PC-3 (cell line): ENCODE data around the gene KCNC1. TPM values are rescaled to one million over a fixed set of nuclear protein-coding genes. Genes with fewer than 3 reads are reported as not detected.

Experiments used
- ATAC-seq: fragments of 200-7000 bp; cut with Tn5 transposase; 2 replicates; pipeline ENCODE4 v1.9.1; 2020; ENCODE audit warnings: mild to moderate bottlenecking, moderate library complexity
- BruUV-seq: library from RNA; stranded (reverse); fragments of 400-500 nt; replicated peaks from 2 replicates; lab custom pipeline; 2021; lab: Mats Ljungman, UMichigan
- CTCF ChIA-PET: fragments of 300-600 bp; sonication (Branson Sonifier 250); formaldehyde crosslinking; loops from one replicate; lab custom pipeline; 2022; ENCODE audit warnings: antibody characterized with exemption; lab: Charles Lee
- POLR2A ChIA-PET: fragments of 300-600 bp; sonication (Branson Sonifier 250); formaldehyde crosslinking; loops from one replicate; lab custom pipeline; 2022; ENCODE audit warnings: antibody characterized with exemption; ENCODE audit not compliant: unreplicated experiment; lab: Charles Lee
- DNase-seq: peaks from one replicate; pipeline ENCODE4 v3.0.0-alpha.2; 2015
- H2AFZ ChIP-seq: fragments of 300-600 bp; sonication (generic); 2 replicates; pipeline ENCODE4 v1.6.0; 2016; ENCODE audit warnings: antibody characterized with exemption, low read length
- H3F3A ChIP-seq: fragments of 300-600 bp; sonication (generic); one replicate; pipeline ENCODE4 v1.6.0; 2017; ENCODE audit warnings: antibody characterized with exemption, low read length, control low read depth, mild to moderate bottlenecking; ENCODE audit not compliant: unreplicated experiment
- H3K27ac ChIP-seq: fragments of 300-600 bp; sonication (generic); 2 replicates; pipeline ENCODE4 v1.5.1; 2016; ENCODE audit warnings: mild to moderate bottlenecking, low read length
- H3K27me3 ChIP-seq: fragments of 300-600 bp; sonication (generic); 2 replicates; pipeline ENCODE4 v1.6.1; 2016; ENCODE audit warnings: low read length, mixed read lengths
- H3K36me3 ChIP-seq: fragments of 300-600 bp; sonication (generic); 2 replicates; pipeline ENCODE4 v1.6.1; 2016; ENCODE audit warnings: low read depth, mixed run types, low read length, mixed read lengths
- H3K4me1 ChIP-seq: fragments of 300-600 bp; sonication (generic); 2 replicates; pipeline ENCODE4 v1.5.1; 2016; ENCODE audit warnings: low read length; ENCODE audit not compliant: insufficient read depth
- H3K4me2 ChIP-seq: fragments of 300-600 bp; sonication (generic); 2 replicates; pipeline ENCODE4 v1.6.0; 2016; ENCODE audit warnings: low read length
- H3K4me3 ChIP-seq: fragments of 300-600 bp; sonication (generic); 2 replicates; pipeline ENCODE4 v1.5.1; 2016; ENCODE audit warnings: mild to moderate bottlenecking, low read length, mixed read lengths
- H3K79me2 ChIP-seq: fragments of 300-600 bp; sonication (generic); 2 replicates; pipeline ENCODE4 v1.6.1; 2017; ENCODE audit warnings: low read length, mixed read lengths
- H3K9ac ChIP-seq: fragments of 300-600 bp; sonication (generic); 2 replicates; pipeline ENCODE4 v1.6.0; 2016; ENCODE audit warnings: mild to moderate bottlenecking, low read length
- H3K9me2 ChIP-seq: fragments of 300-600 bp; sonication (generic); replicated peaks from 2 replicates; pipeline ENCODE4 v1.6.1; 2016; ENCODE audit warnings: mixed run types, low read length, mixed read lengths
- H3K9me3 ChIP-seq: fragments of 300-600 bp; sonication (generic); 2 replicates; pipeline ENCODE4 v1.6.1; 2016; ENCODE audit warnings: low read length, mixed read lengths
- H4K20me1 ChIP-seq: fragments of 300-600 bp; sonication (generic); 2 replicates; pipeline ENCODE4 v1.6.1; 2016; ENCODE audit warnings: low read length, mixed read lengths
- CTCF ChIP-seq: fragments of 300-600 bp; sonication (generic); conservative IDR thresholded peaks from 2 replicates; pipeline ENCODE4 v1.5.1; 2017; ENCODE audit warnings: antibody characterized with exemption, low read depth, mild to moderate bottlenecking, low read length
- EZH2 ChIP-seq: fragments of 300-600 bp; sonication (generic); IDR thresholded peaks from one replicate; pipeline ENCODE4 v1.6.1; 2017; ENCODE audit warnings: antibody characterized with exemption, mild to moderate bottlenecking, low read length; ENCODE audit not compliant: unreplicated experiment
- EZH2phosphoT487 ChIP-seq: fragments of 300-600 bp; sonication (generic); IDR thresholded peaks from 2 replicates; pipeline ENCODE4 v1.6.1; 2018; ENCODE audit warnings: mild to moderate bottlenecking, antibody characterized with exemption, low read length, borderline replicate concordance
- intact Hi-C: fragments of 100-400 bp; cut with micrococcal nuclease; formaldehyde crosslinking; loops from 2 replicates; pipeline ENCODE4 v1.9.0; 2023
- total RNA-seq: library from RNA; depleted of rRNA; stranded (reverse); fragments of >200 nt; gene quantifications from 2 replicates; pipeline ENCODE4 v1.2.3, GENCODE V29; 2014

KCNC1 gene
- total RNA-seq, 1 experiment from 2014 or later: not detected

- no peaks in the 10 kb centered on the region for H4K20me1 ChIP-seq
- H3K9ac ChIP-seq: no peak overlapping the region
- H3K9me2 ChIP-seq: no peaks in the 10 kb centered on the region
- ChIA-PET CTCF (no interaction called here), POLR2A (no interaction called here)
- H3K79me2 ChIP-seq: no peaks in the 10 kb centered on the region
- H3K27ac ChIP-seq: no peak overlapping the region
- no peak for TF ChIP-seq EZH2phosphoT487
- no peak for TF ChIP-seq EZH2
- TF ChIP-seq CTCF: no peak
- H3F3A ChIP-seq: no peaks in the 10 kb centered on the region
- H3K36me3 ChIP-seq: no peaks in the 10 kb centered on the region
- H3K4me3 ChIP-seq: no peak overlapping the region
- no peaks in the 10 kb centered on the region for H3K4me1 ChIP-seq
- intact Hi-C loops: no loop called here
- no peak overlapping the region for H3K4me2 ChIP-seq
- ATAC-seq (no peak), DNase-seq (no peak)
- H3K27me3 ChIP-seq: peaks cover 74% of the 10 kb centered on the region
- H3K9me3 ChIP-seq: no peaks in the 10 kb centered on the region
- BruUV-seq: no TSS peak
- no peak overlapping the region for H2AFZ ChIP-seq
These were observed 41.6 kb upstream of the KCNC1 start for GRCh38 chr11:17692931-17693330.

GRCh38 chr11:17693531-17693930 is 41.0 kb upstream of the KCNC1 start:
- H3K79me2 ChIP-seq: no peaks in the 10 kb centered on the region
- DNase-seq (no peak), ATAC-seq (no peak)
- ChIA-PET POLR2A (no interaction called here), CTCF (no interaction called here)
- H2AFZ ChIP-seq: no peak overlapping the region
- no peaks in the 10 kb centered on the region for H4K20me1 ChIP-seq
- H3K4me3 ChIP-seq: no peak overlapping the region
- H3K9ac ChIP-seq: no peak overlapping the region
- H3K4me2 ChIP-seq: no peak overlapping the region
- no peaks in the 10 kb centered on the region for H3K9me3 ChIP-seq
- intact Hi-C loops: no loop called here
- H3F3A ChIP-seq: no peaks in the 10 kb centered on the region
- no peak overlapping the region for H3K27ac ChIP-seq
- no peaks in the 10 kb centered on the region for H3K9me2 ChIP-seq
- H3K4me1 ChIP-seq: no peaks in the 10 kb centered on the region
- H3K27me3 ChIP-seq: peaks cover 73% of the 10 kb centered on the region
- BruUV-seq: no TSS peak
- H3K36me3 ChIP-seq: no peaks in the 10 kb centered on the region
- no peak for TF ChIP-seq CTCF

GRCh38 chr11:17694494-17695110 is 40.0 kb upstream of the KCNC1 start:
- ChIA-PET POLR2A (no interaction called here), CTCF (no interaction called here)
- BruUV-seq: no TSS peak
- Histone ChIP-seq H3F3A (no peaks in the 10 kb centered on the region), H3K4me1 (no peaks in the 10 kb centered on the region), H2AFZ (no peak overlapping the region), H3K9me2 (no peaks in the 10 kb centered on the region), H3K9ac (no peak overlapping the region), H4K20me1 (no peaks in the 10 kb centered on the region), H3K27ac (no peak overlapping the region), H3K9me3 (no peaks in the 10 kb centered on the region), H3K4me2 (no peak overlapping the region), H3K4me3 (no peak overlapping the region), H3K36me3 (no peaks in the 10 kb centered on the region), H3K79me2 (no peaks in the 10 kb centered on the region), H3K27me3 (peaks cover 62% of the 10 kb centered on the region)
- intact Hi-C loops: no loop called here
- no peak for TF ChIP-seq EZH2phosphoT487
- TF ChIP-seq EZH2: no peak
- no peak for TF ChIP-seq CTCF
- DNase-seq (no peak), ATAC-seq (no peak)
